ENCODE data around the gene SCFD2. TPM values are rescaled to one million over a fixed set of nuclear protein-coding genes. Genes with fewer than 3 reads are reported as not detected.

The SCFD2 gene
- total RNA-seq, 1 experiment from 2014 or later = 36.6 TPM

- no peaks in the 10 kb centered on the region for H3K9me2 ChIP-seq (replicated peaks; ENCODE audit: low read length)
- no peaks in the 10 kb centered on the region for H3F3A ChIP-seq (ENCODE audit: low read length, unreplicated experiment)
- ChIA-PET CTCF (no interaction called here), POLR2A (ENCODE audit: unreplicated experiment) (no interaction called here)
- no peak overlapping the region for H3K9ac ChIP-seq (ENCODE audit: low read length)
- BruUV-seq (replicated peaks) = no TSS peak
- intact Hi-C loops (cut with micrococcal nuclease) = no loop called here
- H3K4me1 ChIP-seq (ENCODE audit: insufficient read depth, low read length) = no peaks in the 10 kb centered on the region
- H3K9me3 ChIP-seq (ENCODE audit: low read length) = no peaks in the 10 kb centered on the region
- no peak overlapping the region for H3K27ac ChIP-seq (ENCODE audit: low read length)
- H3K4me2 ChIP-seq (ENCODE audit: low read length) = no peak overlapping the region
- DNase-seq (no peak), ATAC-seq (no peak)
- no peaks in the 10 kb centered on the region for H4K20me1 ChIP-seq (ENCODE audit: low read length)
- no peaks in the 10 kb centered on the region for H3K79me2 ChIP-seq (ENCODE audit: low read length)
- no peak overlapping the region for H2AFZ ChIP-seq (ENCODE audit: low read length)
- no peaks in the 10 kb centered on the region for H3K36me3 ChIP-seq (ENCODE audit: low read depth, low read length)
- H3K27me3 ChIP-seq (ENCODE audit: low read length) = no peaks in the 10 kb centered on the region
- H3K4me3 ChIP-seq (ENCODE audit: low read length) = no peak overlapping the region
- no peak for TF ChIP-seq EZH2 (IDR thresholded peaks at IDR 0.05; ENCODE audit: low read length, unreplicated experiment)
- TF ChIP-seq EZH2phosphoT487 (IDR thresholded peaks at IDR 0.05; ENCODE audit: borderline replicate concordance, low read length) = no peak
- TF ChIP-seq CTCF (conservative IDR thresholded peaks at IDR 0.05; ENCODE audit: low read depth, low read length) = no peak
Observed at GRCh38 chr4:53175640-53176039, 190.2 kb downstream of the SCFD2 start.

GRCh38 chr4:53174823-53175222 lies 191.0 kb downstream of the SCFD2 start:
- H3K4me3 ChIP-seq (ENCODE audit: low read length) = no peak overlapping the region
- DNase-seq (no peak), ATAC-seq (no peak)
- H3K4me2 ChIP-seq (ENCODE audit: low read length) = no peak overlapping the region
- ChIA-PET POLR2A (ENCODE audit: unreplicated experiment) (no interaction called here), CTCF (no interaction called here)
- no peaks in the 10 kb centered on the region for H3K9me2 ChIP-seq (replicated peaks; ENCODE audit: low read length)
- no peaks in the 10 kb centered on the region for H3K9me3 ChIP-seq (ENCODE audit: low read length)
- no peaks in the 10 kb centered on the region for H3K36me3 ChIP-seq (ENCODE audit: low read depth, low read length)
- no peak overlapping the region for H3K27ac ChIP-seq (ENCODE audit: low read length)
- intact Hi-C loops (cut with micrococcal nuclease) = no loop called here
- no TSS peak for BruUV-seq (replicated peaks)
- no peak overlapping the region for H3K9ac ChIP-seq (ENCODE audit: low read length)
- TF ChIP-seq EZH2 (IDR thresholded peaks at IDR 0.05; ENCODE audit: low read length, unreplicated experiment) (no peak), CTCF (conservative IDR thresholded peaks at IDR 0.05; ENCODE audit: low read depth, low read length) (no peak), EZH2phosphoT487 (IDR thresholded peaks at IDR 0.05; ENCODE audit: borderline replicate concordance, low read length) (no peak)
- H3K79me2 ChIP-seq (ENCODE audit: low read length) = no peaks in the 10 kb centered on the region
- H2AFZ ChIP-seq (ENCODE audit: low read length) = no peak overlapping the region
- no peaks in the 10 kb centered on the region for H3K27me3 ChIP-seq (ENCODE audit: low read length)
- H3K4me1 ChIP-seq (ENCODE audit: insufficient read depth, low read length) = no peaks in the 10 kb centered on the region
- no peaks in the 10 kb centered on the region for H3F3A ChIP-seq (ENCODE audit: low read length, unreplicated experiment)
- no peaks in the 10 kb centered on the region for H4K20me1 ChIP-seq (ENCODE audit: low read length)

- no peak overlapping the region for H2AFZ ChIP-seq (ENCODE audit: low read length)
- no peak overlapping the region for H3K27ac ChIP-seq (ENCODE audit: low read length)
- ATAC-seq (no peak), DNase-seq (no peak)
- TF ChIP-seq EZH2phosphoT487 (IDR thresholded peaks at IDR 0.05; ENCODE audit: borderline replicate concordance, low read length) = no peak
- no peak for TF ChIP-seq EZH2 (IDR thresholded peaks at IDR 0.05; ENCODE audit: low read length, unreplicated experiment)
- no peak for TF ChIP-seq CTCF (conservative IDR thresholded peaks at IDR 0.05; ENCODE audit: low read depth, low read length)
- BruUV-seq (replicated peaks) = no TSS peak
- H3K27me3 ChIP-seq (ENCODE audit: low read length) = no peaks in the 10 kb centered on the region
- no peak overlapping the region for H3K4me2 ChIP-seq (ENCODE audit: low read length)
- H3K4me1 ChIP-seq (ENCODE audit: insufficient read depth, low read length) = no peaks in the 10 kb centered on the region
- intact Hi-C loops (cut with micrococcal nuclease) = no loop called here
- no peak overlapping the region for H3K9ac ChIP-seq (ENCODE audit: low read length)
- H3K9me3 ChIP-seq (ENCODE audit: low read length) = no peaks in the 10 kb centered on the region
- H3F3A ChIP-seq (ENCODE audit: low read length, unreplicated experiment) = no peaks in the 10 kb centered on the region
- ChIA-PET POLR2A (ENCODE audit: unreplicated experiment) (no interaction called here), CTCF (no interaction called here)
- no peaks in the 10 kb centered on the region for H3K9me2 ChIP-seq (replicated peaks; ENCODE audit: low read length)
- H3K36me3 ChIP-seq (ENCODE audit: low read depth, low read length) = no peaks in the 10 kb centered on the region
- H3K4me3 ChIP-seq (ENCODE audit: low read length) = no peak overlapping the region
- H3K79me2 ChIP-seq (ENCODE audit: low read length) = no peaks in the 10 kb centered on the region
- H4K20me1 ChIP-seq (ENCODE audit: low read length) = no peaks in the 10 kb centered on the region
Observed at GRCh38 chr4:53173576-53173975, 192.3 kb downstream of the SCFD2 start.

All from PC-3 (cell line).